Activated CD8-positive, alpha-beta memory T cell treated with anti-CD3 and anti-CD28 coated beads, Interleukin-2, amount 50 U/mL, for 48 hours (primary cell): Measurements from ENCODE around the gene ARMC5.
"Not testable (repeated sequence)": the region's sequence is repeated elsewhere in the genome, so short reads cannot be mapped to it uniquely, and the experiment has no call there.

ENCODE experiments used
- DNase-seq: peaks from one replicate; pipeline ENCODE4 v3.0.0-alpha.2; 2020

Gene ARMC5

GRCh38 chr16:31435341-31436220, 23.7 kb upstream of the ARMC5 start:
- DNase-seq: no peak

GRCh38 chr16:31436221-31437045, 22.9 kb upstream of the ARMC5 start:
- DNase-seq: no peak

GRCh38 chr16:31438414-31438813, 20.9 kb upstream of the ARMC5 start:
- no peak for DNase-seq

- DNase-seq: not testable (repeated sequence)
These were observed 20.3 kb upstream of the ARMC5 start for GRCh38 chr16:31439023-31439422.

- DNase-seq: no peak
These were observed 19.8 kb upstream of the ARMC5 start for GRCh38 chr16:31439519-31439918.

GRCh38 chr16:31440516-31441184, 18.7 kb upstream of the ARMC5 start:
- DNase-seq: no peak

- no peak for DNase-seq
These were observed 17.3 kb upstream of the ARMC5 start for GRCh38 chr16:31441956-31442355.

GRCh38 chr16:31445931-31446330, 13.4 kb upstream of the ARMC5 start:
- DNase-seq: not testable (repeated sequence)

- no peak for DNase-seq
These were observed 8.1 kb upstream of the ARMC5 start for GRCh38 chr16:31451201-31451600.

- DNase-seq: no peak
These were observed 7.5 kb upstream of the ARMC5 start for GRCh38 chr16:31451681-31452351.

GRCh38 chr16:31452631-31453106, 6.6 kb upstream of the ARMC5 start:
- no peak for DNase-seq

- no peak for DNase-seq
These were observed 5.8 kb upstream of the ARMC5 start for GRCh38 chr16:31453255-31454204.

GRCh38 chr16:31455601-31456314, 3.5 kb upstream of the ARMC5 start:
- no peak for DNase-seq

GRCh38 chr16:31456988-31457360, 2.3 kb upstream of the ARMC5 start:
- DNase-seq: no peak

- DNase-seq: peak; percentile 79
These were observed 1.0 kb upstream of the ARMC5 start for GRCh38 chr16:31458073-31458843.

GRCh38 chr16:31459687-31460581, 633 bp downstream of the ARMC5 start:
- peak; percentile 100 for DNase-seq

GRCh38 chr16:31460582-31461002, 1.3 kb downstream of the ARMC5 start:
- no peak for DNase-seq

GRCh38 chr16:31461201-31461920, 2.1 kb downstream of the ARMC5 start:
- no peak for DNase-seq
